ENCODE results near the gene MTIF3. TPM values are rescaled to one million over a fixed set of nuclear protein-coding genes. Genes with fewer than 3 reads are reported as not detected.

MTIF3 gene
- polyA plus RNA-seq, 1 donor (not counting 4 experiments of a cell fraction or from before 2014, with no cell fraction given): 56.1 TPM

DNA sequence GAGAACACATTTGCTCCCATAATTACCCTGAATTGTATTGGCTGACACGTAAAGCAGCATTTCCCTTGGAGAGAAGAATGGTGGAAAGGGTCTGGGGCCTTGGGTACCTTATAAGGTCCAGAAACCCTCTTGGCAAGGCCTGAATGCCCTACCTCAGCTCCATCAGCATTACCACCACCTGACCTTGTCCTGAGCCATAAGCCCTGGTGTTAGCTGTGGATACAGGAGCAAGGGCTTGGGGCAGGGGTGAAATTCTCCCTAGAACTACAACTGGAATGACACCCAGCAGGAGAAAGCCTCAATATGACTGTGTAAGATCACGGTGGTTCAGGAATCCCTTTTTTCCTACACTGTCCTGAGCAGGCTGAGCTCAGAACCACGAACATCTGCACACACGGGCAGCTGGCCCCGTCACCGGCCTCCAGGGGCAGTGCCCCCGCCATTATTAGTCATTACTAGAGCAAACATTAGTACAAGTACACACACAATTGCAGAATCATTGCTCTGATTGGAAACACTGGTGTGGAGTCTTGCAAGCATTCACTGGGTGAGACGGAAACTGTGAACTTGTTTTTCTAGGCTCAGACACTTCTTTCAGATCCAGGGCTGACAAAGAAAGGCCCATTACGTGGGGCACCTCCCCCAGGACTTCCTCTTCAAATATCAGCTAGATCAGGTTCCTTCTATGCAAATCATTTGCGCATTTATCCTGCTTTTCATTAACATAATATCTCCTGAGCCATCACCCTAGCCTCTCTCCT lies 26.8 kb upstream of the MTIF3 start:
- DNase-seq (ENCODE audit: low read depth, low spot score) (no peak), FAIRE-seq (no peak)
- no peaks in the 10 kb centered on the region for H3K79me2 ChIP-seq (ENCODE audit: control insufficient read depth, insufficient read depth, low read length)
- no peaks in the 10 kb centered on the region for H3K4me1 ChIP-seq (ENCODE audit: control insufficient read depth, extremely low read depth, insufficient read depth, low read length)
- no peaks in the 10 kb centered on the region for H3K9me1 ChIP-seq (ENCODE audit: control insufficient read depth, extremely low read depth, insufficient read depth, low read length)
- TF ChIP-seq, protein P1, sequence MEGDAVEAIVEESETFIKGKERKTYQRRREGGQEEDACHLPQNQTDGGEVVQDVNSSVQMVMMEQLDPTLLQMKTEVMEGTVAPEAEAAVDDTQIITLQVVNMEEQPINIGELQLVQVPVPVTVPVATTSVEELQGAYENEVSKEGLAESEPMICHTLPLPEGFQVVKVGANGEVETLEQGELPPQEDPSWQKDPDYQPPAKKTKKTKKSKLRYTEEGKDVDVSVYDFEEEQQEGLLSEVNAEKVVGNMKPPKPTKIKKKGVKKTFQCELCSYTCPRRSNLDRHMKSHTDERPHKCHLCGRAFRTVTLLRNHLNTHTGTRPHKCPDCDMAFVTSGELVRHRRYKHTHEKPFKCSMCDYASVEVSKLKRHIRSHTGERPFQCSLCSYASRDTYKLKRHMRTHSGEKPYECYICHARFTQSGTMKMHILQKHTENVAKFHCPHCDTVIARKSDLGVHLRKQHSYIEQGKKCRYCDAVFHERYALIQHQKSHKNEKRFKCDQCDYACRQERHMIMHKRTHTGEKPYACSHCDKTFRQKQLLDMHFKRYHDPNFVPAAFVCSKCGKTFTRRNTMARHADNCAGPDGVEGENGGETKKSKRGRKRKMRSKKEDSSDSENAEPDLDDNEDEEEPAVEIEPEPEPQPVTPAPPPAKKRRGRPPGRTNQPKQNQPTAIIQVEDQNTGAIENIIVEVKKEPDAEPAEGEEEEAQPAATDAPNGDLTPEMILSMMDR (optimal IDR thresholded peaks at IDR 0.05 in 1 of 3, IDR thresholded peaks at IDR 0.05 in 1 of 3, conservative IDR thresholded peaks at IDR 0.05 in 1 of 3; ENCODE audit: extremely low read depth in 1 of 3, insufficient read depth in 2 of 3, low read length in 3 of 3): no peak
- TF ChIP-seq EZH2 (IDR thresholded peaks at IDR 0.05; ENCODE audit: low read length): no peak
- H3K4me3 ChIP-seq (ENCODE audit: control insufficient read depth in 2 of 3, extremely low read depth in 1 of 3, insufficient read depth in 2 of 3, low read depth in 1 of 3, low read length in 3 of 3): no peak overlapping the region
- no peak overlapping the region for H3K9ac ChIP-seq (ENCODE audit: control insufficient read depth, extremely low read depth, insufficient read depth, low read length)
- H3K4me2 ChIP-seq (ENCODE audit: control insufficient read depth, extremely low read depth, insufficient read depth, low read depth, low read length): no peak overlapping the region
- no peaks in the 10 kb centered on the region for H3K36me3 ChIP-seq (ENCODE audit: control insufficient read depth in 2 of 2, extremely low read depth in 1 of 2, insufficient read depth in 2 of 2, low read length in 2 of 2)
- dilution Hi-C loops (cut with MboI; ENCODE audit: extremely low pct_ligation_motif_present, low sequenced_read_pairs): no loop called here
- H3K27me3 ChIP-seq (ENCODE audit: control insufficient read depth, extremely low read depth, insufficient read depth, low read length): peaks cover 4% of the 10 kb centered on the region
- no peaks in the 10 kb centered on the region for H4K20me1 ChIP-seq (ENCODE audit: control insufficient read depth, extremely low read depth, insufficient read depth, low read length)
- H2AFZ ChIP-seq (ENCODE audit: control insufficient read depth, low read length): no peak overlapping the region
- no peak overlapping the region for H3K27ac ChIP-seq (ENCODE audit: control insufficient read depth, insufficient read depth, low read length)
- peaks cover 3% of the 10 kb centered on the region for H3K9me3 ChIP-seq (ENCODE audit: control insufficient read depth, low read depth, low read length)

DNA sequence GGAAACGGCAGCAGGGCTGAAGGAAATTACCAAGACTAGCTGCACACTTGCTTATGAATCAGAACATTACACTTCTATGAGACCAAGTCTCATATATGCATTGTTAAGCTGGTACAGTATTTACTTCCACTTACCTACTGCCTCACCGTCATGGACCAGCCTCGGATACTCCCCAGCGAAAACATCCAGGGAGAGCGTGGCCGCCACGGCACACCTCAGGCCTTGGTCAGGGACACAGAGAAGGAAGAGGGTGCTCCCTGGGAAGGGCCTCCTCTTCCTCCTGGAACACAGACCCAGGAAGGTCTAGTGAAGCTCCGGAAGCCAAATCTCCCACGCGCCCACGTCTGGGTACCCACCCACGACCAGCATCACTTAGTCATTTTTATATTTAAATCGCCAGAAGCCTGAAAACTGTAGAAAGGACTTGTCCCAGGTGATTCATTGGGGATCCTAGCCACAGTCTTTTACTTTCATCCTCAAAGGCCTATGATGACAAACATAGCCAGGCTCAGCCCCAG lies 24.4 kb upstream of the MTIF3 start:
- H2AFZ ChIP-seq (ENCODE audit: control insufficient read depth, low read length): no peak overlapping the region
- no peak overlapping the region for H3K27ac ChIP-seq (ENCODE audit: control insufficient read depth, insufficient read depth, low read length)
- H3K9ac ChIP-seq (ENCODE audit: control insufficient read depth, extremely low read depth, insufficient read depth, low read length): no peak overlapping the region
- dilution Hi-C loops (cut with MboI; ENCODE audit: extremely low pct_ligation_motif_present, low sequenced_read_pairs): no loop called here
- H3K4me3 ChIP-seq (ENCODE audit: control insufficient read depth in 2 of 3, extremely low read depth in 1 of 3, insufficient read depth in 2 of 3, low read depth in 1 of 3, low read length in 3 of 3): no peak overlapping the region
- FAIRE-seq (no peak), DNase-seq (ENCODE audit: low read depth, low spot score) (no peak)
- no peaks in the 10 kb centered on the region for H3K4me1 ChIP-seq (ENCODE audit: control insufficient read depth, extremely low read depth, insufficient read depth, low read length)
- TF ChIP-seq EZH2 (IDR thresholded peaks at IDR 0.05; ENCODE audit: low read length): no peak
- TF ChIP-seq, protein P1 (optimal IDR thresholded peaks at IDR 0.05 in 1 of 3, IDR thresholded peaks at IDR 0.05 in 1 of 3, conservative IDR thresholded peaks at IDR 0.05 in 1 of 3; ENCODE audit: extremely low read depth in 1 of 3, insufficient read depth in 2 of 3, low read length in 3 of 3): no peak
- no peaks in the 10 kb centered on the region for H3K36me3 ChIP-seq (ENCODE audit: control insufficient read depth in 2 of 2, extremely low read depth in 1 of 2, insufficient read depth in 2 of 2, low read length in 2 of 2)
- H3K9me3 ChIP-seq (ENCODE audit: control insufficient read depth, low read depth, low read length): no peaks in the 10 kb centered on the region
- H3K79me2 ChIP-seq (ENCODE audit: control insufficient read depth, insufficient read depth, low read length): no peaks in the 10 kb centered on the region
- no peak overlapping the region for H3K4me2 ChIP-seq (ENCODE audit: control insufficient read depth, extremely low read depth, insufficient read depth, low read depth, low read length)
- H3K9me1 ChIP-seq (ENCODE audit: control insufficient read depth, extremely low read depth, insufficient read depth, low read length): no peaks in the 10 kb centered on the region
- H3K27me3 ChIP-seq (ENCODE audit: control insufficient read depth, extremely low read depth, insufficient read depth, low read length): peaks cover 4% of the 10 kb centered on the region
- no peaks in the 10 kb centered on the region for H4K20me1 ChIP-seq (ENCODE audit: control insufficient read depth, extremely low read depth, insufficient read depth, low read length)
